PC-9 (cell line): ENCODE data around the gene OTOP2.

Experiments used
- CTCF ChIP-seq: fragments of 200-600 bp; sonication (generic); conservative IDR thresholded peaks from 2 replicates; pipeline ENCODE4 v1.6.1; 2017; ENCODE audit warnings: mixed run types, antibody characterized with exemption, mild to moderate bottlenecking, moderate library complexity
- EZH2 ChIP-seq: fragments of 200-600 bp; sonication (generic); IDR thresholded peaks from 2 replicates; pipeline ENCODE4 v1.8.0; 2017; ENCODE audit warnings: antibody characterized with exemption, low read depth

DNA sequence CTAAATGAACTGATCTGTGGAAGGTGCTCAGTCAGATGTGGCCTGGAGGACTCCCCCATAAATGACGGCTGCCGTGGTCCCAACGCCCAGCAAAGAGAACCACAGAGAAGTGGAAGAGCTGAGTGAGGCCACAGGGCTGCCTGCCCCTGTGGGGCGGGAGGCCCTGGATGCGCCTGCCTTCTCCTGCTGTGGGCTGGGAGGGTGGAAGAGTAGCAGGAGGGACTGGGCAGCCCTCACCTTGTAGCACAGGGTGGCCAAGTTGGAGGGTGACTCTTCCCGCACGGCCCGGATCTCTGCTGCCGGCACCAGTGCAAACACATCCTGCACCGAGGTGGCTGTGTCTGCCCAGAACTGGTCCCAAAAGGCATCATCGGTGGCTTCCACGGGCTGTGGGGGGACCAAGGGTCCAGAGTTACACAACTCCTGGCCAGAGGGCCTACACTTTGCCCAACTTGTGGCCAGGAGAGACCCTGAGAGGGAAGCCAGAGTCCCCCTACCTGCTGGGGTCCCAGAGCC is 40.2 kb downstream of the OTOP2 start:
- TF ChIP-seq CTCF (no peak), EZH2 (no peak)
